Psoas muscle (tissue), 8 donors: ENCODE data around the gene TXN2. TPM values are rescaled to one million over a fixed set of nuclear protein-coding genes. Genes with fewer than 3 reads are reported as not detected.

ENCODE experiments used
- ATAC-seq, 4 donors: fragments of 200-7000 bp; cut with Tn5 transposase; one replicate each; pipeline ENCODE4 v1.9.1; 2020; ENCODE audit warnings: moderate library complexity in 3 of 4, mild to moderate bottlenecking in 2 of 4
- DNase-seq, 2 donors: peaks; one replicate each; pipeline ENCODE4 v3.0.0-alpha.2; 2020
- H3K27ac ChIP-seq: fragments of 200-600 bp; one replicate; pipeline ENCODE4 v1.8.0; 2022
- H3K27me3 ChIP-seq, 3 donors: fragments of 200-600 bp in 1 of 3; one replicate each; pipeline versions ENCODE4 v1.6.1 to v1.8.0; 2013 to 2022; ENCODE audit warnings: low read length in 2 of 3, mild to moderate bottlenecking in 2 of 3, moderate library complexity in 1 of 3; ENCODE audit not compliant: insufficient read depth in 3 of 3
- H3K36me3 ChIP-seq, 2 donors: fragments of 200-600 bp in 1 of 2; one replicate each; pipeline versions ENCODE4 v1.6.1 to v1.8.0; 2013 to 2022; ENCODE audit warnings: low read depth in 1 of 2, mild to moderate bottlenecking in 1 of 2, moderate library complexity in 1 of 2; ENCODE audit not compliant: insufficient read depth in 1 of 2
- H3K4me1 ChIP-seq: fragments of 200-600 bp; one replicate; pipeline ENCODE4 v1.8.0; 2022
- H3K4me3 ChIP-seq: fragments of 200-600 bp; one replicate; pipeline ENCODE4 v1.8.0; 2022; ENCODE audit warnings: mild to moderate bottlenecking
- H3K9me3 ChIP-seq: fragments of 200-600 bp; one replicate; pipeline ENCODE4 v1.8.0; 2022
- WGBS, 3 donors: extraction: QIAGEN DNeasy Blood & Tissue Kit; methylation state at CpG; one replicate each; pipeline versions ENCODE4 v1.1.6 to v1.1.7; 2013; 5-methylcytosine and 5-hydroxymethylcytosine counted together
- intact Hi-C, 2 donors: fragments of 100-400 bp; cut with DNase I; formaldehyde crosslinking; loops; one replicate each; pipeline versions ENCODE4 v1.11.0 to v1.14.2; 2022
- polyA plus RNA-seq, 3 donors: library from polyadenylated mRNA; stranded (reverse); fragments of 200-250 nt; gene quantifications; one replicate each; pipeline ENCODE4 v1.2.3, GENCODE V29; 2013
- total RNA-seq, 4 donors: library from RNA; stranded (reverse); fragmentation: NEBNext Ultra II Directional in 2 of 4; extraction: Animal tissue kit (Norgen Biotek cat#: 25700) in 2 of 4; gene quantifications; one replicate each; pipeline versions ENCODE4 v1.2.1 to v1.2.4, GENCODE V29; 2021 to 2023
- TF ChIP-seq, protein P1 (sequence below): fragments of 200-600 bp; IDR thresholded peaks from one replicate; pipeline ENCODE4 v1.8.0; 2022; ENCODE audit warnings: antibody characterized with exemption
- donor health status: healthy with polysubstance abuse.
- donor health status: DM: no; HTN: no; CAD: no; lungs with moderate emphysema.
- donor health status: Bipolar disorder and iron deficiency.
- donor health status: healthy.
- donor health status: DM: yes; HTN: yes; CAD: no.
- donor health status: DM: no; HTN: no; CAD: no.
- donor health status: DM: no; HTN: no; CAD: no.
- donor health status: DM: yes; HTN: yes; CAD: no.

TXN2 gene
- total and polyA plus RNA-seq, 7 donors = 83.9 to 155 (median 115) TPM

GRCh38 chr22:36423461-36424404, 57.7 kb downstream of the TXN2 start:
- H3K27me3 ChIP-seq = no peaks in the 10 kb centered on the region
- no peak for DNase-seq
- intact Hi-C loops = no loop called here
- 85 to 90% (median 89%) methylated on average over 14 to 16 of the region's 16 CpGs for WGBS, 3 donors
- H3K36me3 ChIP-seq = no peaks in the 10 kb centered on the region
- no peak for ATAC-seq
- H3K27ac ChIP-seq = no peak overlapping the region
- H3K4me1 ChIP-seq = peaks cover 5% of the 10 kb centered on the region
- no peaks in the 10 kb centered on the region for H3K9me3 ChIP-seq
- no peak overlapping the region for H3K4me3 ChIP-seq
- TF ChIP-seq, protein P1, sequence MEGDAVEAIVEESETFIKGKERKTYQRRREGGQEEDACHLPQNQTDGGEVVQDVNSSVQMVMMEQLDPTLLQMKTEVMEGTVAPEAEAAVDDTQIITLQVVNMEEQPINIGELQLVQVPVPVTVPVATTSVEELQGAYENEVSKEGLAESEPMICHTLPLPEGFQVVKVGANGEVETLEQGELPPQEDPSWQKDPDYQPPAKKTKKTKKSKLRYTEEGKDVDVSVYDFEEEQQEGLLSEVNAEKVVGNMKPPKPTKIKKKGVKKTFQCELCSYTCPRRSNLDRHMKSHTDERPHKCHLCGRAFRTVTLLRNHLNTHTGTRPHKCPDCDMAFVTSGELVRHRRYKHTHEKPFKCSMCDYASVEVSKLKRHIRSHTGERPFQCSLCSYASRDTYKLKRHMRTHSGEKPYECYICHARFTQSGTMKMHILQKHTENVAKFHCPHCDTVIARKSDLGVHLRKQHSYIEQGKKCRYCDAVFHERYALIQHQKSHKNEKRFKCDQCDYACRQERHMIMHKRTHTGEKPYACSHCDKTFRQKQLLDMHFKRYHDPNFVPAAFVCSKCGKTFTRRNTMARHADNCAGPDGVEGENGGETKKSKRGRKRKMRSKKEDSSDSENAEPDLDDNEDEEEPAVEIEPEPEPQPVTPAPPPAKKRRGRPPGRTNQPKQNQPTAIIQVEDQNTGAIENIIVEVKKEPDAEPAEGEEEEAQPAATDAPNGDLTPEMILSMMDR = no peak

DNA sequence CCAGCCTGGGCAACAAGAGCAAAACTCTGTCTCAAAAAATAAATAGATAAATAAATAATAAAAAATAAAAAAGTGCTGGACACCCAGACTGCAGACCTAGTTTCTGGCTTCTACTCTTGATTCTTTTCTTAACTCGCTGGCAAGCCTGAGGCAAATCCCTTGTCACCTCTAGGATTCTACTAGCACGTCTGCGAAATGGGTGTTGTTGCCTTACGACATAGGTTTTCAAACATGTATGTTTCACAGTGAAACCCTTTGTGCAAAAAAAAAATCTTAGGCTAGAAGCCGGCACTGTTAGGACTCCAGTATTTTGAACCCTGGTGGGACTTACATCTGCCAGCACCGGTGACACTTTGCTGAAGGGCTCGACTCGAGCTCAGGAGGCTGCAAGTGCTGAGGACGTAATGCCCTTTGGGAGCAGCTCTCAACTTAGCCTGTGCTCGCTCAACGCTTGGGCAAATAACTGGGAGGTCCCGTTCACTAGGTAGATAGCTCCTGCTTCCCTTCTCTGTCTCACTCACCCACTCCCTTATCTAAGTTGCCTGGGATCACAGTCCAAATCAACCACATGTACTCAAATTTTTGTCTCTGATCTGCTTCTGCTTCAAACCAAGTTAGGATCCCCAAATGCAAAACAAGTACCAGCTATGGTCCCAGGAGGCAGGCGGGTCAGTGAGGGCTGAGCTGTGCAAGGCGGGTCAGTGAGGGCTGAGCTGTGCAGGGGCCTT, 59.0 kb downstream of the TXN2 start:
- 88 to 94% (median 91%) methylated on average over 14 of the region's 14 CpGs for WGBS, 3 donors

GRCh38 chr22:36419912-36420882, 61.2 kb downstream of the TXN2 start:
- WGBS, 3 donors = 60 to 70% (median 65%) methylated on average over 21 of the region's 21 CpGs
- H3K4me1 ChIP-seq = no peaks in the 10 kb centered on the region
- ATAC-seq (peak in 1 of 4 donors; percentile 38), DNase-seq (no peak)
- H3K27ac ChIP-seq = peak overlapping the region; percentile 42
- no peaks in the 10 kb centered on the region for H3K9me3 ChIP-seq
- intact Hi-C loops = loop anchor here in 1 of 2 donors (5.0 kb wide), 1 partner anchor 32 kb away; no protein-coding TSS in a partner anchor
- H3K4me3 ChIP-seq = no peak overlapping the region
- H3K27me3 ChIP-seq = peaks cover 0 to 2% (median 0%) of the 10 kb centered on the region in 3 donors
- TF ChIP-seq, protein P1 = no peak
- H3K36me3 ChIP-seq = no peaks in the 10 kb centered on the region

More for the DNA sequence above, 59.0 kb downstream of the TXN2 start:
- TF ChIP-seq, protein P1 = no peak
- Histone ChIP-seq H3K4me3 (no peak overlapping the region), H3K27me3 (no peaks in the 10 kb centered on the region), H3K27ac (no peak overlapping the region), H3K36me3 (no peaks in the 10 kb centered on the region), H3K9me3 (no peaks in the 10 kb centered on the region), H3K4me1 (peaks cover 5% of the 10 kb centered on the region)
- intact Hi-C loops = no loop called here
- DNase-seq (no peak), ATAC-seq (no peak)

DNA sequence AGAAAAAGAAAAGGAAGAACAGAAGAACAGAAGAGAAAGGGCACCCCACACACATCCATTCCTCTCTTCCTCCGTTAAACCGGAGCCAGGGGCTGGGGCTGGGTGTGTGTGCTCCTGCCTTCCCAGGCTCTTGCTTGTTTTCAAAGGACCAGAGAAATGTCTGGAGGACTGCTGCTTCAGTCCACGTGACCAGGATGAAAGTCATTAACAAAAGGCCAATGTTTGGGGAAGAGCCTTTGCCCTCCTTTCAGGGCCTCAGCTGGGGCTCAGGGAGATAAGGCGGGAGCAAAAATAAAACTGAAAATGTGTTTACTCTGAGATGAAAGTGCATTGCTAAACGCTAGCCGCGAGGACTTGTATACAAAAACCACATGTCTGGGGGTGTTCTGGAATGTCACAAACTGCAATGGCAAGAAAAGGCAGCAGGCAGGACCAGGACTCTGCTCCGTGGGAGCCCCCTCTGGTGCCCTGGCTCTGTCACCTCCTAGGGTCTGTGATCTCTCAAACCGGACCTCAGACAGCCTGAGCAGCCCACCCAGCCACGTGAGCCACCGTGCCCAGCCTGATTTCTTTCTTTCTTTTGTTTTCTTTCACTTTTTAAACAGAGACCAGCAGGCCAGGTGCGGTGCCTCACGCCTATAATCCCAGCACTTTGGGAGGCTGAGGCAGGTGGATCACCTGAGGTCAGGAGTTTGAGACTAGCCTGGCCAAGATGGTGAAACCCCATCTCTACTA, 62.1 kb downstream of the TXN2 start:
- Histone ChIP-seq H3K9me3 (no peaks in the 10 kb centered on the region), H3K36me3 (no peaks in the 10 kb centered on the region), H3K4me1 (no peaks in the 10 kb centered on the region), H3K27ac (peak overlapping the region; percentile 42), H3K4me3 (peak overlapping the region; percentile 16), H3K27me3 (peaks cover 0 to 2% (median 0%) of the 10 kb centered on the region in 3 donors)
- peak in 1 of 2 donors; percentile 25 for DNase-seq
- intact Hi-C loops = loop anchor here in 1 of 2 donors (5.0 kb wide), 1 partner anchor 33 kb away; no protein-coding TSS in a partner anchor
- peak in 2 of 4 donors; percentile 38 to 58 for ATAC-seq
- WGBS, 3 donors = 45 to 49% (median 45%) methylated on average over 13 of the region's 13 CpGs
- TF ChIP-seq, protein P1 = no peak
